ENCODE measurements around the gene RPS25.

RPS25 gene

GRCh38 chr11:119014209-119014924, 3.8 kb downstream of the RPS25 start:
- peaks cover 2% of the 10 kb centered on the region for H3K4me1 ChIP-seq (ENCODE audit: insufficient read depth, insufficient read length)
- H3K27me3 ChIP-seq (ENCODE audit: insufficient read depth, insufficient read length), result no peaks in the 10 kb centered on the region
- no peak for DNase-seq (ENCODE audit: low read depth, low spot score)
- no peaks in the 10 kb centered on the region for H3K9me3 ChIP-seq (ENCODE audit: insufficient read depth, low read length)
- H3K9ac ChIP-seq (ENCODE audit: insufficient read length, low read depth), result no peak overlapping the region
- H3K4me3 ChIP-seq (ENCODE audit: insufficient read length, low read depth), result no peak overlapping the region
- TF ChIP-seq ZNF274 (IDR thresholded peaks at IDR 0.05; ENCODE audit: low read depth, low read length) (no peak), SUZ12 (IDR thresholded peaks at IDR 0.05; ENCODE audit: extremely low read depth, insufficient read depth, insufficient read length) (no peak), YY1 (IDR thresholded peaks at IDR 0.05; ENCODE audit: insufficient read depth, insufficient read length) (no peak)
- H3K36me3 ChIP-seq (ENCODE audit: insufficient read depth, insufficient read length, low read length), result peaks cover 80% of the 10 kb centered on the region

GRCh38 chr11:119012629-119013170, 5.4 kb downstream of the RPS25 start:
- TF ChIP-seq SUZ12 (IDR thresholded peaks at IDR 0.05; ENCODE audit: extremely low read depth, insufficient read depth, insufficient read length) (no peak), ZNF274 (IDR thresholded peaks at IDR 0.05; ENCODE audit: low read depth, low read length) (no peak), YY1 (IDR thresholded peaks at IDR 0.05; ENCODE audit: insufficient read depth, insufficient read length) (no peak)
- Histone ChIP-seq H3K9me3 (ENCODE audit: insufficient read depth, low read length) (no peaks in the 10 kb centered on the region), H3K4me1 (ENCODE audit: insufficient read depth, insufficient read length) (peaks cover 2% of the 10 kb centered on the region), H3K4me3 (ENCODE audit: insufficient read length, low read depth) (no peak overlapping the region), H3K27me3 (ENCODE audit: insufficient read depth, insufficient read length) (no peaks in the 10 kb centered on the region), H3K36me3 (ENCODE audit: insufficient read depth, insufficient read length, low read length) (peaks cover 89% of the 10 kb centered on the region), H3K9ac (ENCODE audit: insufficient read length, low read depth) (no peak overlapping the region)
- DNase-seq (ENCODE audit: low read depth, low spot score), result no peak

GRCh38 chr11:119011476-119012053, 6.6 kb downstream of the RPS25 start:
- DNase-seq (ENCODE audit: low read depth, low spot score), result no peak
- H3K36me3 ChIP-seq (ENCODE audit: insufficient read depth, insufficient read length, low read length), result peaks cover 89% of the 10 kb centered on the region
- H3K9me3 ChIP-seq (ENCODE audit: insufficient read depth, low read length), result no peaks in the 10 kb centered on the region
- H3K27me3 ChIP-seq (ENCODE audit: insufficient read depth, insufficient read length), result no peaks in the 10 kb centered on the region
- no peak overlapping the region for H3K4me3 ChIP-seq (ENCODE audit: insufficient read length, low read depth)
- H3K9ac ChIP-seq (ENCODE audit: insufficient read length, low read depth), result no peak overlapping the region
- no peak for TF ChIP-seq ZNF274 (IDR thresholded peaks at IDR 0.05; ENCODE audit: low read depth, low read length)
- TF ChIP-seq SUZ12 (IDR thresholded peaks at IDR 0.05; ENCODE audit: extremely low read depth, insufficient read depth, insufficient read length), result no peak
- no peak for TF ChIP-seq YY1 (IDR thresholded peaks at IDR 0.05; ENCODE audit: insufficient read depth, insufficient read length)
- no peaks in the 10 kb centered on the region for H3K4me1 ChIP-seq (ENCODE audit: insufficient read depth, insufficient read length)

- Histone ChIP-seq H3K4me1 (ENCODE audit: insufficient read depth, insufficient read length) (no peaks in the 10 kb centered on the region), H3K9me3 (ENCODE audit: insufficient read depth, low read length) (no peaks in the 10 kb centered on the region), H3K4me3 (ENCODE audit: insufficient read length, low read depth) (no peak overlapping the region), H3K9ac (ENCODE audit: insufficient read length, low read depth) (no peak overlapping the region), H3K36me3 (ENCODE audit: insufficient read depth, insufficient read length, low read length) (peaks cover 71% of the 10 kb centered on the region), H3K27me3 (ENCODE audit: insufficient read depth, insufficient read length) (no peaks in the 10 kb centered on the region)
- TF ChIP-seq ZNF274 (IDR thresholded peaks at IDR 0.05; ENCODE audit: low read depth, low read length), result no peak
- no peak for TF ChIP-seq YY1 (IDR thresholded peaks at IDR 0.05; ENCODE audit: insufficient read depth, insufficient read length)
- no peak for TF ChIP-seq SUZ12 (IDR thresholded peaks at IDR 0.05; ENCODE audit: extremely low read depth, insufficient read depth, insufficient read length)
- no peak for DNase-seq (ENCODE audit: low read depth, low spot score)
These were observed 11.5 kb downstream of the RPS25 start for GRCh38 chr11:119006656-119007055.

GRCh38 chr11:119000906-119001305, 17.2 kb downstream of the RPS25 start:
- DNase-seq (ENCODE audit: low read depth, low spot score), result no peak
- H3K27me3 ChIP-seq (ENCODE audit: insufficient read depth, insufficient read length), result no peaks in the 10 kb centered on the region
- peaks cover 6% of the 10 kb centered on the region for H3K4me1 ChIP-seq (ENCODE audit: insufficient read depth, insufficient read length)
- H3K36me3 ChIP-seq (ENCODE audit: insufficient read depth, insufficient read length, low read length), result peaks cover 49% of the 10 kb centered on the region
- H3K9ac ChIP-seq (ENCODE audit: insufficient read length, low read depth), result no peak overlapping the region
- TF ChIP-seq YY1 (IDR thresholded peaks at IDR 0.05; ENCODE audit: insufficient read depth, insufficient read length) (no peak), ZNF274 (IDR thresholded peaks at IDR 0.05; ENCODE audit: low read depth, low read length) (no peak), SUZ12 (IDR thresholded peaks at IDR 0.05; ENCODE audit: extremely low read depth, insufficient read depth, insufficient read length) (no peak)
- H3K9me3 ChIP-seq (ENCODE audit: insufficient read depth, low read length), result no peaks in the 10 kb centered on the region
- no peak overlapping the region for H3K4me3 ChIP-seq (ENCODE audit: insufficient read length, low read depth)

GRCh38 chr11:118998822-118999221, 19.3 kb downstream of the RPS25 start:
- no peaks in the 10 kb centered on the region for H3K27me3 ChIP-seq (ENCODE audit: insufficient read depth, insufficient read length)
- H3K4me1 ChIP-seq (ENCODE audit: insufficient read depth, insufficient read length), result peaks cover 6% of the 10 kb centered on the region
- peak overlapping the region; percentile 93 for H3K9ac ChIP-seq (ENCODE audit: insufficient read length, low read depth)
- DNase-seq (ENCODE audit: low read depth, low spot score), result peak; percentile 71
- H3K9me3 ChIP-seq (ENCODE audit: insufficient read depth, low read length), result no peaks in the 10 kb centered on the region
- H3K36me3 ChIP-seq (ENCODE audit: insufficient read depth, insufficient read length, low read length), result peaks cover 37% of the 10 kb centered on the region
- peak overlapping the region; percentile 96 for H3K4me3 ChIP-seq (ENCODE audit: insufficient read length, low read depth)
- no peak for TF ChIP-seq ZNF274 (IDR thresholded peaks at IDR 0.05; ENCODE audit: low read depth, low read length)
- no peak for TF ChIP-seq YY1 (IDR thresholded peaks at IDR 0.05; ENCODE audit: insufficient read depth, insufficient read length)
- TF ChIP-seq SUZ12 (IDR thresholded peaks at IDR 0.05; ENCODE audit: extremely low read depth, insufficient read depth, insufficient read length), result no peak

GRCh38 chr11:118998388-118998717, 19.8 kb downstream of the RPS25 start:
- Histone ChIP-seq H3K9me3 (ENCODE audit: insufficient read depth, low read length) (no peaks in the 10 kb centered on the region; the same call in 1 of the 2 replicates), H3K27me3 (ENCODE audit: insufficient read depth, insufficient read length) (no peaks in the 10 kb centered on the region), H3K4me1 (ENCODE audit: insufficient read depth, insufficient read length) (peaks cover 6% of the 10 kb centered on the region), H3K36me3 (ENCODE audit: insufficient read depth, insufficient read length, low read length) (peaks cover 41% of the 10 kb centered on the region), H3K4me3 (ENCODE audit: insufficient read length, low read depth) (peak overlapping the region; percentile 96), H3K9ac (ENCODE audit: insufficient read length, low read depth) (peak overlapping the region; percentile 93)
- TF ChIP-seq ZNF274 (IDR thresholded peaks at IDR 0.05; ENCODE audit: low read depth, low read length) (no peak), YY1 (IDR thresholded peaks at IDR 0.05; ENCODE audit: insufficient read depth, insufficient read length) (no peak), SUZ12 (IDR thresholded peaks at IDR 0.05; ENCODE audit: extremely low read depth, insufficient read depth, insufficient read length) (no peak)
- no peak for DNase-seq (ENCODE audit: low read depth, low spot score)
